Stimulated activated CD8-positive, alpha-beta memory T cell treated with anti-CD3 and anti-CD28 coated beads, Interleukin-7, amount 100 ng/mL, for 24 hours (primary cell): ENCODE results near the gene AADACL4.
"Not testable (repeated sequence)": the region's sequence is repeated elsewhere in the genome, so short reads cannot be mapped to it uniquely, and the experiment has no call there.

ENCODE experiments used
- DNase-seq: peaks from one replicate; pipeline ENCODE4 v3.0.0-alpha.2; 2020; ENCODE audit warnings: low read depth

The AADACL4 gene

DNA sequence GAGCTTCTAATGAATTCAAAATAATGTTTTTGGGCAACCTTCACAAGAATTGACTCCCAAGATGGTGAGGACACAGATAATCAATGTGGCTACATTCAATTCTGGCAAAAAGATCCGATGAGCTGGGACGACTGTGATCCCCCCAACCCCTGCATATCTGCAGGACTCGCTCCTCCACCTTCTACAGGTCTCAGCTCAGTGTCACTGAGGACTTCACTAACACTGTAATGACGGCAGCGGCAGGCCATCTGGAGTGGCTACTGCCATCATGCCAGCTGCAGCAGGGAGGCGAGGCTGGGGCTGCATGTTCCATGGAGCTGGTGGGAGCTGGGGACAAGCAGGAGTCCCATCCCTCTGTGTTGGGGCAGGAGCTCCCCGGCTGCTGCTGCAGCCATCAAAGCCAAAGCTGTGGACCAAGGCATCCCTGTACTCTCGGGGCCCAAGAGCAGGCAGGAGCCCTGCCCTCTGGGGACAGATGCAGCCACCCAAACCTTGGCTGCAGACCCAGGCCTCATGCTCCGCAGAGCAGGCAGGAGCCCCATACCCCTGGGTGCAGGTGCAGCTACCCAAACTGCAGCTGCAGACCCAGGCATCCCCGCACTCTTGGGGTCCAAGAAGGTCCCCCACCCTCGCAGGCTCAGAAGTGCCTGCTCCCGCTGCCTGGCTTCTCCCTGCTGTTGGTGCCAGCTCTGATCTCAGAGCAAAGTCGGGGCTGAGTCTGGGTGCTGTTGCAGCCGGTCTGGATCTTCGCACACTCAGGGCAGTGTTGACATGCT is 13.7 kb upstream of the AADACL4 start:
- DNase-seq, result no peak

DNA sequence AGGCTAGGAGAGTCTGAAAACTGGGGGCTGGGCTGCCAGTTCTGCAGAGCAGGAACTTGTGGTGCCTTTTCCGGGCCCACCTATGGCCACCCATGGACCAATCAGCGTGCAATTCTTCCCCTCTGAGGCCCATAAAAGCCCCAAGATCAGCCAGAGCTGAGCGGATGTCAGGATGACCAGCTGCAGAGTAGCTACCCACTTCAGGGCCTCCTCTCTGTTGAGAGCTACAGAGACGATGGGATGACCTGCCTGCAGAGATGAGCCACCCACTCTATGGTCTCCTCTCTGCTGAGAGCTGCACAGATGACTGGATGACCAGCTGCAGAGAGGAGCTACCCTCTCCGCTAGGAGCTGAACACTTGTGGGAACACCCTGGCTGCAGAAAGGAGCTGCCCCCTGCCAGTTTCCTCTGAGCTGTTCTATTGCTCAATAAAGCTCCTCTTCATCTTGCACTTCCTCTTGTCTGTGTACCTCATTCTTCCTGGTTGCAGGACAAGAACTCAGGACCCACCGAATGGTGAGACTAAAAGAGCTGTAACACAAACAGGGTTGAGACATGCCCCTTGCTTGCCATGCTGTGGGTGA is 12.8 kb upstream of the AADACL4 start:
- DNase-seq, result no peak

DNA sequence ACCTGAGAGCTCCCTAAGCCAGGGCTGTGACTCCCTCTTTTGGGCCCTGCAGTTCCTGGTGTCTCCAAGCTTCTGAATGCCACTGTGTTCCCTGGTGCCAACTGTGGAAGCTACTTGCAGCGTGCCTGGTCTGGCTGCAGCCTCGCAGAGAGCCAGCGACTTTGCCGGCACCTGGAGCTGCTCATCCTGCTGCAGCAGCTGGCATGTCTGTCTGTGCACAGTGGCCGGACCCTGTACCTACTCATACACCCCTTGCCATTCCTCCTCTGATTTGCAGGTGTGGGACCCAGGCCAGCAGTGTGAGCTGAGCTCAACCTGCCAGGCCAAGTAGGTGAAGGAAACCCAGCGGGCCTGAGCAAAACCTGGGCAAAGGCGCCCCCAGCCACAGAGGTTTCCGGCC is 12.3 kb upstream of the AADACL4 start:
- DNase-seq, result no peak

DNA sequence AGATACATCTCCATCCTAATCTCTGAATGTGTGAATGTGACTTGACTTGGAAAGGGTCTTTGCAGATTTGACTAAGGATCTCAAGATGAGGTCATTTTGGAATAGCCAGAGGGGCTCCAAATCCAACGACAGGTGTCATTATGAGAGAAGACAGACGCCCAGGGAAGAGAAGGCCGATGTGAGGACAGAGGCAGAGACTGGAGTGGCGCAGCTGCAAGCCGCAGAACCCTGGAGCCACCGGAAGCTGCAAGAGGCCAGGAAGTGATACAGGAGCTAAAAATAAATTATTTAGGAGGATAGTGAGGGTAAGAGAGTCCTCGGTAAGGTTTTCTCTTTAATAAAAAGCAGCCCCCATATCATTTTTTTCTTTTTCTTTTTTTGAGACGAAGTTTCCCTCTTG is 9.7 kb upstream of the AADACL4 start:
- DNase-seq, result no peak

DNA sequence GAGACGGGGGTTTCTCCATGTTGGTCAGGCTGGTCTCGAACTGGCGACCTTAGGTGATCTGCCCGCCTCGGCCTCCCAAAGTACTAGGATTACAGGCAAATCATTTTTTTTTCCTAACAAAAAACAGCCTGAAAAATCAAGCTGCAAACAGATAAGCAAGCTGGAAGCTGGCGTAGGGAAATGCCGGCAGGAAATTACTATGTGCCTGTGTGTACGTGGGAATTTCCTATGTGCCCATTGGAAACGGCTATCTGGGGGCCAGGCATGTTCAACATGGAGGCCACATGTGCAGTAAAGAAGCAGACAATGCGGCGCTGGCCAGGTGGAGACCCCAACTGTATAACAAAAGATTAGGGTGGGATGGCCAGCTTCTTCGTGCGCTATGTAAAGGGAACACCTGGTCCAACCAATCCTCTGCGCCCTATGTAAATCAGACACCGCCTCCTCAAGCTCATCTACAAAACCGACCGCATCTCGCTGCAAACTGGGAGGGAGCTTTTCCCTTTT is 9.1 kb upstream of the AADACL4 start:
- no peak for DNase-seq

DNA sequence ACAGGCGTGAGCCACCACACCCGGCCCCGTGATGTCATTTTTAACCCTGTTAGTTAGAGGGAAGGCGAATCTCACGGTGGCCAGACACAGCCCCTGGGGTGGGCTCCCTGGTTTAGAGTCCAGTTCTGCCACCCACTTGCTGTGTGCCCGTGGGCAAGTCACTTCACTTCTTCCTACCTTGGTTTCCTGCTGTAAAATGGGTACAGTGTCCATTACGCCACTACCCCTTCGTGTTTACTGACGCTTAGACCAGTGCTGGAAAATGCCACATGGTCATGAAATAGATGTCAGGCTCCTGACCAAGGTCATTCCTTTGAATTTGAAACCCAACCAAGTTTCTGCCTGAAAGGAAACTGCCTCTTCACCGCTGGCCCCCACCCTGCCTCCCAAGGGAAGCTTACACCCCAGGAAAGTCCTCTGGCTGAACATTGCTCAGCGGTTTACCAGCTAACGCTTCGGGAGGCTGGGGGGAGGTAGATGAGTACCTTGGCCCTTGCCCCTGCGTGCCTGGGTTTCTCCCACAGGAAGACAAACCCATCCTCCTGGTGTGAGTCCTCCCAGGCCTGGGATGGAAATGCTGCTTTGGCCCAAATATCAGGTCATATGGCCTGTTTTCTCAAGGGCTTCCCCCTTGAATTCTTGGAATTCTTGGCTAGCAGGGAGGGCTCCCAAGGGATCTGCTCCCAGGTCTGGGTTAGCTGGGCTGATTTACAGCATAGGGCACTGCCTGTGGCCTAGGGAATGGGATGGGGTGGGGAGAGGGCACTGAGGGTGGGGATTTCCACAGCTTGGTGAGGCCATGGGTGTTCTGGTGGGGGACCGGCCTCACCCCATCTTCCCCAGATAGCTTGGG is 7.6 kb upstream of the AADACL4 start:
- DNase-seq, result no peak

DNA sequence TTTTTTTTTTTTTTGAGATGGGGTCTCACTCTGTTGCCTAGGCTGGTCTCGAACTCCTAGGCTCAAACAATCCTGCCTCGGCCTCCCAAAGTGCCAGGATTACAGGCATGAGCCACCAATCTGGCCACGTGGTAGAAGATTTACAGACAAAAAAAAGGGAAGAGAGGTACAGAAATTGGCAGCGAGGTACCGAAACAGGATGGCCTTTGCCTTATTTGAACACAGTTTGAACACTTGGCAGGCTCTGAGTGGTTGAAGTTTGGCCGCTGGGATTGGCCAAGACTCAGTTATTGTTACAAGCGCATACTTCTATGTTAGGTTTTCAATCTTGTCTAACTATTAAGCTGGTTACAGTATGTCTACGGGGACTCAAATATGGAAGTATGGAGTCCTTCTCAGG is 6.2 kb upstream of the AADACL4 start:
- no peak for DNase-seq

DNA sequence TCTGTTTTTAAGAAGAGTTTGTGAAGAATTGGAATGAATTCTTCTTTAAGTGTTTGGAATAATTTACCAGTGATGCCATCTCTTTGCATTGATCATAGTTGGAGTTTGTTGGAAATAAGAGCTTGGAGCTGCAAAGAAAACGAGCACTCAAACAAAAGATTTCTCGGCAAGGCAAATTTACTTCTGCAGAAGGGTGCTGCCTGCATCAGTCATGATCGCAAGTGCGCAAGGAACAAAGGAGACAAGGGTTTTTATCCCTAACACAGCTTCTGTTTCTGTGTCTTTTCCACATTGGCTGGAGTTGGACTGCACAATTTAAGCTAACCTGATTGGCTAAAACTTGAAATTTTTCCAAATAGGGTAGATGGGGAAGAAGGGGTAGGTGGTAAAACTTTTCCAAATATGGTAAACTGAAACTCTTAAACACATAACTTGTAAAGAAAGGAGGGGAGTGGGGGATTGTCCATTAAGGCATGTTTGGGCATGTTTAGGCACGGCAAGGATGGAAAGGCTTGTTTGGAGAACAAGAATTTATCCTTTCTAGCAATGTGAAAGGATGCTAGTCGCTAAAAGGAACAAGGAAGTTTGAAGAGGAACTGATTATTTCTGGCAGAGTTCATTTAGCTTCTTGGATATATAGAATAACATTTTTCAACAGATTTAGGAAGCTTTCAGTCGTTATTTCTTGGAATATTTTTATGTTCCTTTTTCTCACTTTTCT is 3.5 kb upstream of the AADACL4 start:
- no peak for DNase-seq

DNA sequence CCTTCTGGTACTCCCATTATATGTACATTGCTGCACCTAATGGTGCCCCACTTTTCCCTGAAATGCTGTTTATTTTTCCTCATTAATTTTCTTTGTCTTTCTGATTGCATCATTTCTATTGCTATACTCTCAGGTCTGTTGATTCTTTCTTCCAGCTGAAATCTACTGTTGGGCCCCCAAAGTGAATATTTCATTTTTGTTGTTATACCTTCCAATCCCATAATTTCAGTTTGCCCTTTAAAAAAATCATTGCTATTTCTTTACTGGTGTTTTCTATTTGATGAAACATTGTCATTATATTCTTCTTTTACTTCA is 3.0 kb upstream of the AADACL4 start:
- no peak for DNase-seq

DNA sequence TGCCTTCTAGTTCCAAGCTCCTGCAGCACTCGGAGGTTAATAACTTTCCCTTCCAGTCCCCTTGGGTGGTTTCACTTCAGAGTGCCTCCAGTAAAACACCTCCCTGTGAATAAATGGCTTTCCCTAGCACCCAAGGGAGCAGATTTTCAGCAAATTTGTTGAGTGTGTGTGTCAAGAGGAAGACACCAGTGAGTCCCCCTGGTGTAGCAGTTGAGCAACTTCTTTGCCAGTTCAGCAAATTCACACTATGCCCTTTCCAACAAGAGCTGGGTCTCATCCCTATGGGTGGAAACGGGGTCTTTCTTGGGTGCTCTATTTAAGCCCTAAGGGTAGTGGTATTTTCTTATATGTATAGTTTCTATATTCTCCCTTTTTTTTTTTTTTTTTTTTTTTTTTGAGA is 806 bp upstream of the AADACL4 start:
- DNase-seq, result no peak

DNA sequence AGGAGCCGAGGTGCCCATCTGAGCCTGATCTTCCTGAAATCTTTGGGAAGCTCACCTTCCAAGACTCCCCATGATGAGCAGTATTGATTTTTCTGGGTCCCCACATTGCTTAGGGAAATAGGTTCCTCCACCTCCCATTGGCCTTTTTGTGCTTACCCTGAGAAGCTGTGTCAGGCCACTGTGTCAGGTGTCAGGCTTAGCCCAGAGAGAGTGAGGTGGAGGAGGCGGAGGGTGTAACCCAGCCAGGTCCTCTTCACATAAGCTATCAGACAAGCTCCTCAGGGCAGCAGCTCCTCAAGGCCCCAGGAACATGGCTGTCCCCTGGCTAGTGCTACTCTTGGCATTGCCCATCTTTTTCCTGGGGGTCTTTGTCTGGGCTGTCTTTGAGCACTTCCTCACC is 352 bp downstream of the AADACL4 start:
- no peak for DNase-seq

DNA sequence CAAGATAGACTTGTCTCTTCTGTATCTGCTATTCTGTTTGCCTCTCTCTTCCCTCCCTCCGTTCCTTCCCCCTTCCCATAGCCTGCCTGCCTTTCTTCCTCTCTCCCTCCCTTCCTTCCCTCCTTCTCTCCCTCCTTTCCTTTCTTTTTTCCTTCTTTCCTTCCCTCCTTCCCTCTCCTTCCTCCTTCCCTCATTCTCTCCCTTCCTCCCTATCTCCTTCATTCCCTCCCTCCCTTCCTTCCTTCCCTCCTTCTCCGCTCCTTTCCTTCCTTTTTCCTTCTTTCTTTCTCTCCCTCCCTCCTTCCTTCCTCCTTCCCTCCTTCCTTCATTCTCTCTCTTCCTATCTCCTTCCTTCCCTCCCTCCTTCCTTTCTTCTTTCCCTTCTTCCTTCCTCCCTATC is 944 bp downstream of the AADACL4 start:
- no peak for DNase-seq

DNA sequence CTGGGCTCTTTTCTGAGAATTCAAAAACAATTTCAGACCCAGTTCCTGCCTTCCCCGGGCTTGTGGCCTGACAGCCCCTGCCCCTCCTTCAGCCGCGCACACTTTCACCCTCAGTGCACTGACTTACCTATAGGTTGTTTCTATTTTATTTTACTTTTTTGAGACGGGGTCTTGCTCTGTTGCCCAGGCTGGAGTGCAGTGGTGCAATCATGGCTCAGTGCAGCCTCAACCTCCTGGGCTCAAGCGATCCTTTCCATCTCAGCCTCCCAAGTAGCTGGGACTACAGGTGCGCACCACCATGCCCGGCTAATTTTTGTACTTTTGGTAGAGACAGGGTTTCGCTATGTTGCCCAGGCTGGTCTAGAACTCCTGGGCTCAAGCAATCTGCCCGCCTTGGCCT is 1.5 kb downstream of the AADACL4 start:
- not testable (repeated sequence) for DNase-seq

DNA sequence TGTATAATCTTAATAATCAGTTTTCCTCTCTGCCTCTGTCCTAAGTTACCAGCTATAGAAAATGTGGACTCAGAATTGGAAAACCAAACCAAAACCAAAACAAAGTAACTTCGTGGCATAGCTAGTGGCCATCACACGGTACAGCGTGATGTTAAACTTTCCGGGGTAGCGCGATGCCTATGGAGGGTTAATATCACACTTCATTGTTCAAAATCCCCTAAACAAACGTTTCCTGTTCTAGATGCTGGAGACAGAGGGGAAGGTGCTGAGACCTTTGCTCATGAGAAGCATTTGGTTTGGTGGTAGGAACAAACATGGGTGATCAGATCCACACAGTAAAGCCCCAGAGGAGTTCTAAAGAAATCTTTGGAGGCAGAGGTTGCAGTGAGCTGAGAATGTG is 4.9 kb downstream of the AADACL4 start:
- DNase-seq, result no peak

DNA sequence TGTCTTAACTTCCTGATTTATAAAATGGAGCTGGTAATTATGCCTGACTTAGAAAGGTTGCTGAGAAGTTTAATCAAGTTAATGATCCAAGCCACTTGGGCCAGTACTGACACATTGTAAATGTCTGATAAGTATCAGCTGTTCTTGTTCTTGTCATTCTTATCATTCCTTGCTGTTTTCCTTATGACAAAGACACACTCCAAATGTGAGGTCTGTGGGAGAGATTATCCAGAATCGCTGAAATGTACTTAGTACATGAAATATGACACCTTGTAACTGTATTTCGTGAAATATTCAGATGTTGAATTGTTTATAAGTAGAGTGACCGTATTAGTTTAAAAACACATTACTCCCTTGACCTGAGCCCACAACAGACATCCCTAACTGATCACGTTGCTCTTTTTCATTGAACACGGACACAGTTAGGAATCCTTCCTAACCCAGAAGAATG is 6.1 kb downstream of the AADACL4 start:
- no peak for DNase-seq

DNA sequence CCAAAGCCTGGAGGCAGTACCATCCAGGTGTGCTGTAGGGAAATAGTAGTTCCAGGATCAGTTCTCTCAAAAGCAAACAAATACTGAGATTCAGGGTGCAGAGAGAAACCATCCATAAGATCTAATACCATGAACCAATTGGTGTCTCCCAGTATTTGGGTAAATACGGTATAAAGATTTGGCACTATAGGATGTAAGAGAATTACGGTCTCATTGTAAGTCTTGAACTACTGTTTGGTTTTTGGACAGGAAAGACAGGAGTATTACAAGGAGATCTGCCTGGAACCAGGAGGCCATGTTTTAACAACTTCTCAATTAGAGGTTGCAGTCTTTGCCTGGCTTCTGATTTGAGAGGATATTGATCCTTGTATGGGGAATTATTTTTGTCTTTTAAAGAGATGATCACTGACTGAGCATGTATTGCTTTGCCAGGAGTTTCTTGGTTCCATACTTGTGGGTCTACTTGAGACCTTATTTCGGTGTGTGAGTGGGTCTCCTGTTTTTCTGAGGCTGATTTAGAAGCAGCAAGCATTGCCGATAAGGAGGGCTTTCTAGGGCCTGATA is 10.2 kb downstream of the AADACL4 start:
- no peak for DNase-seq

DNA sequence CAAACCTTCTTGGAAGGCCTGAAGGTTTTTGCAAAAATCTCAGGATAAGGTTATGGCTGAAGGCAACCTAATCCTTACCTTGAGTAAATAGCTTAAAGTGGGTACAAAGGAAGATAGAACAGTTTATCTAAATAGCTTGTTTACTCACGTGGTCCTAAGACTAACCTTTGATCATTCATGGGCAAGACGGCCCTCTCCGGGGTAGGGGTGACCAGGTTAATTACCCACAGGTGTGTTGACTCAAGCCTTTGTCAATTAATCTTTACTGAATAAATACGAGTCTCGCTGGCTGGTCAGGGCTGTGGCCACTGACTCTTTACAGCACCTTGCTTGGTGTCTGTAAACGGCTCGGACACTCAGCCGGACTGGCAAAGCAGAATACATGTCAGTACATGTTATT is 10.8 kb downstream of the AADACL4 start:
- DNase-seq, result no peak

DNA sequence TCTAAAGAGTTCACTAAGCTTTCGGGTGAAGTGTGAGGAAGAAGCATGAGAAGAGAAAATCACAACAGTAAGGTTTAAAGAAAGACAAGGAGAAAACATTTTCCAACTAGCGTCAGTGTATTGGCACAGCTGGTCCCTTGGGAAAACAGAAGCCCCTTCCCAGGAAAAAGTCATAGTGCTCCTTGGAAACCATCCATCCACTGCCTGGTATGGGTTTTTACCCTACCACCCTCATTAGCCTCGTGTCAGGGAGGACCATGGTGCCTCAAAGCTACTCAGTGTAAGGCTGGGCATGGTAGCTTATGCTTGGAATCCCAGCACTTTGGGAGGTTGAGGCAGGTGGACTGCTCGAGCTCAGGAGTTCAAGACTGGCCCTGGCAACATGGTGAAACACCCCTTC is 12.7 kb downstream of the AADACL4 start:
- DNase-seq, result no peak

DNA sequence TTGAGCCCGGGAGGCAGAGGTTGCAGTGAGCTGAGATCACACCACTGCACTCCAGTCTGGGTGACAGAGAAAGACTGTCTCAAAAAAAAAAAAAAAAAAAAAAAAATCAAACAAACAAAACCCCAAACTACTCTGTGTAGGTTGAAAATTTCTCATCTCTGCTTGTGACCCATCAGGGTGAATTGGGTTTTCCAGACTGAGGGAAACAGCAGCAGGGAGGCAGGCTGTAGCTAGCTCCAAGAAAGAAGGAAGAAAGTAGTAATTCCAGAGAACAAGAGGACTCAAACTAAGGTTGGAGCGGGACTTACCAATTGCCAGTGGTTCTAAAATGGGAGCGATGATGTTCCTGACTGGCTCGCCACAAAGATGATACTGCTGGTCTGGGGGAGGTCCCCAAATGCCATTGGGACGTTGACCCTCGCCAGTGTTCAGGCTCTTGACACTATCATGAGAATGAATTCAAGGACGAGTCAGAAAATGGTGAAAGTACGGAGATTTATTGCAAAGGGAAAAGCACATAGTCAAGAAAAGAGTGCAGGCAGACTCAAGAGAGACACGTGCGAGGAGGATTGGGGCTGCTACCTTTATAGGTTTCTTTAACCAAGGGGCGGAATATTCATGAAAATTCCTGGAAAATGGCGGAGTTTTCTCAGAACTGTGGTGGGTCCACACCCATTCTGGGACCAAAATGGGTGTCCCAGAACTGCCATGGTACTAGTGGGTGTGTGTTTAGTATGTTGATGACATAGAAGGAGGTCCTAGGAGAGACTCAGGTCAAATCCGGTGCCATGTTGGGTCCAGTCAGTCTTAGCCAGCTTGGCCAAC is 13.4 kb downstream of the AADACL4 start:
- no peak for DNase-seq

DNA sequence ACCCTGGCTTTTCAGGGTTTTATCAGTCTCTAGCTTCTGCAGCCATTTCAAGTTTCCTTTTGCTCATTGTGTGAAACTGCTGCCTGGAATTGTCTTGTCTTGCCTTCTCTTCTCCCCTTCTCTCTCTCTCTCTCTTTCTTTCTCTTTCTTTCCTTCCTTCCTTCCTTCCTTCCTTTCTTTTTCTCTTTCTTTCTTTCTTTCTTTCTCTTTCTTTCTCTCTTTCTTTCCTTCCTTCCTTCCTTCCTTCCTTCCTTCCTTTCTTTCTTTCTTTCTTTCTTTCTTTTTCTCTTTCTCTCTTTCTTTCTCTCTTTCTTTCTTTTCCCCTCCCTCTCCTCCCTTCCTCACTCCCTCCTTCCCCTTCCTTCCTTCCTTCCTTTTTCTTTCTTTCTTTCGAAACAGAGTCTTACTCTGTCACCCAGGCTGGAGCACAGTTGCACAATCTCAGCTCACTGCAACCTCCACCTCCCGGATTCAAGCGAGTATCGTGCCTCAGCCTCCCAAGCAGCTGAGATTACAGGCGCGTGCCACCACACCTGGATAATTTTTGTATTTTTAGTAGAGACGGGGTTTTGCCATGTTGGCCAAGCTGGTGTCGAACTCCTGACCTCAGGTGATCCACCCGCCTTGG is 14.1 kb downstream of the AADACL4 start:
- DNase-seq, result not testable (repeated sequence)
